K562 (cell line): Measurements from ENCODE around the gene NF2. TPM values are rescaled to one million over a fixed set of nuclear protein-coding genes. Genes with fewer than 3 reads are reported as not detected.

Source experiments
- ATAC-seq: fragments of 200-7000 bp; cut with Tn5 transposase; 3 replicates; pipeline ENCODE4 v1.9.1; 2020; ENCODE audit warnings: moderate library complexity
- BruUV-seq: library from RNA; stranded (reverse); fragments of 400-500 nt; replicated peaks from 2 replicates; lab custom pipeline; 2021; lab: Mats Ljungman, UMichigan
- CTCF ChIA-PET: fragments of 300-600 bp; formaldehyde crosslinking; extraction: SDS; loops from one replicate; lab custom pipeline; 2021; ENCODE audit warnings: low intra/inter-chr PET ratio; lab: Yijun Ruan, JAX
- POLR2A ChIA-PET: fragments of 300-600, 350-650 bp; sonication (Branson Sonifier 250); formaldehyde crosslinking; extraction: SDS; loops from one replicate; lab custom pipeline; 2021; ENCODE audit warnings: antibody characterized with exemption, inconsistent platforms; lab: Yijun Ruan, JAX
- DNase-seq, 4 experiments: peaks; one replicate each; pipeline versions ENCODE4 v3.0.0 to v3.0.0-alpha.2; 2011 to 2018; ENCODE audit warnings: low spot score in 3 of 4, mixed read lengths in 3 of 4; ENCODE audit errors: extremely low read depth in 1 of 4
- FAIRE-seq: peaks from 2 replicates; lab custom pipeline; 2011; peaks lifted over from hg19 to GRCh38; lab: Jason Lieb, UNC
- H2AFZ ChIP-seq: 2 replicates; pipeline ENCODE4 v1.6.0; 2011; ENCODE audit warnings: low read depth, low read length, control low read depth, inconsistent platforms
- H3K27ac ChIP-seq: fragments of 200-600 bp; 3 replicates; pipeline ENCODE4 v1.8.0; 2011; ENCODE audit warnings: low read depth, mild to moderate bottlenecking, control low read depth, inconsistent platforms, low read length, moderate library complexity, mixed read lengths; ENCODE audit errors: extremely low read depth
- H3K27me3 ChIP-seq, 2 experiments: fragments of 300-600 bp in 1 of 2; 2 replicates in 1 of 2; 3 replicates in 1 of 2; pipeline versions ENCODE4 v1.6.0 to v1.8.0; 2011; ENCODE audit warnings: inconsistent platforms in 2 of 2, low read length in 2 of 2, mild to moderate bottlenecking in 1 of 2, mixed read lengths in 1 of 2, moderate library complexity in 1 of 2; ENCODE audit not compliant: control insufficient read depth in 2 of 2, insufficient read depth in 2 of 2
- H3K36me3 ChIP-seq: fragments of 300-600 bp; 3 replicates; pipeline ENCODE4 v1.8.0; 2011; ENCODE audit warnings: mild to moderate bottlenecking, low read length, inconsistent platforms; ENCODE audit not compliant: control insufficient read depth, insufficient read depth
- H3K4me1 ChIP-seq, 2 experiments: fragments of 200-600 bp in 1 of 2; replicated peaks in 1 of 2; 2 replicates in 1 of 2; 3 replicates in 1 of 2; pipeline versions ENCODE4 v1.5.1 to v1.8.0; 2011; ENCODE audit warnings: inconsistent platforms in 2 of 2, low read length in 2 of 2, mild to moderate bottlenecking in 1 of 2, mixed read lengths in 1 of 2, moderate library complexity in 1 of 2; ENCODE audit not compliant: control insufficient read depth in 2 of 2, insufficient read depth in 2 of 2
- H3K4me2 ChIP-seq: 2 replicates; pipeline ENCODE4 v1.6.1; 2011; ENCODE audit warnings: low read length, control low read depth, inconsistent platforms, mixed read lengths; ENCODE audit not compliant: insufficient read depth
- H3K4me3 ChIP-seq: fragments of 200-600 bp; sonication (generic), shearing (Covaris generic); 2 replicates; pipeline ENCODE4 v1.5.1; 2016; ENCODE audit warnings: control low read depth, inconsistent platforms
- H3K79me2 ChIP-seq: fragments of 200-600 bp; 3 replicates; pipeline ENCODE4 v1.8.0; 2011; ENCODE audit warnings: low read length, inconsistent platforms; ENCODE audit not compliant: control insufficient read depth, insufficient read depth
- H3K9ac ChIP-seq, 2 experiments: 2 replicates each; pipeline versions ENCODE4 v1.6.0 to v1.6.1; 2011; ENCODE audit warnings: low read depth in 2 of 2, low read length in 2 of 2, control low read depth in 1 of 2, inconsistent platforms in 1 of 2, mild to moderate bottlenecking in 1 of 2, mixed read lengths in 1 of 2; ENCODE audit not compliant: insufficient read depth in 1 of 2
- H3K9me1 ChIP-seq: one replicate; pipeline ENCODE4 v1.6.0; 2011; ENCODE audit warnings: inconsistent platforms, mild to moderate bottlenecking, low read length, moderate library complexity; ENCODE audit not compliant: control insufficient read depth, insufficient read depth
- H3K9me3 ChIP-seq: replicated peaks from 2 replicates; pipeline ENCODE4 v1.5.1; 2011; ENCODE audit warnings: low read depth, low read length, inconsistent platforms; ENCODE audit not compliant: control insufficient read depth, insufficient read depth
- H4K20me1 ChIP-seq: replicated peaks from 2 replicates; pipeline ENCODE4 v1.6.1; 2011; ENCODE audit warnings: low read length, inconsistent platforms, mixed read lengths; ENCODE audit not compliant: control insufficient read depth, insufficient read depth
- CC2D1A ChIP-seq: fragments of 450-650 bp; IDR thresholded peaks from 2 replicates; pipeline ENCODE4 v1.6.1; 2017; ENCODE audit warnings: mild to moderate bottlenecking
- HNRNPH1 ChIP-seq: fragments of 200-400 bp; formaldehyde crosslinking; optimal IDR thresholded peaks from 2 replicates; pipeline ENCODE3; 2017; ENCODE audit warnings: low read depth, mild to moderate bottlenecking, low read length, moderate library complexity
- KAT2B ChIP-seq: IDR thresholded peaks from one replicate; pipeline ENCODE4 v1.6.1; 2012; ENCODE audit warnings: low read depth, mild to moderate bottlenecking, control low read depth, inconsistent platforms, low read length, moderate library complexity
- RAD21 ChIP-seq, 2 experiments: fragments of 250-450 bp in 1 of 2; fragments of 450-650 bp in 1 of 2; sonication (Bioruptor Pico) in 1 of 2; formaldehyde crosslinking in 1 of 2; IDR thresholded peaks in 1 of 2; conservative IDR thresholded peaks in 1 of 2; 2 replicates each; pipeline versions ENCODE4 v1.4.0 to v1.8.0; 2020 to 2022; ENCODE audit warnings: mild to moderate bottlenecking in 2 of 2, moderate library complexity in 1 of 2
- ZNF263 ChIP-seq: sonication (generic); formaldehyde crosslinking; IDR thresholded peaks from 2 replicates; pipeline ENCODE4 v1.8.0; 2022; ENCODE audit warnings: mild to moderate bottlenecking, missing genetic modification reagents, borderline replicate concordance
- ZNF644 ChIP-seq: fragments of 200-800 bp; sonication (Bioruptor generic); IDR thresholded peaks from 2 replicates; pipeline ENCODE4 v1.6.1; 2016; ENCODE audit warnings: low read depth, missing genetic modification characterization, missing compliant biosample characterization
- ZNF77 ChIP-seq: fragments of 250-450 bp; sonication (Bioruptor Pico); IDR thresholded peaks from 2 replicates; pipeline ENCODE4 v1.5.0; 2020
- ZNF780A ChIP-seq: fragments of 250-450 bp; sonication (Bioruptor Pico); IDR thresholded peaks from 2 replicates; pipeline ENCODE4 v1.5.0; 2021; ENCODE audit warnings: mild to moderate bottlenecking
- WGBS: fragments of 100-300 bp; shearing (Covaris generic); methylation state at CpG from one replicate; pipeline ENCODE4 v1.1.6; 2016; ENCODE audit warnings: low coverage, mixed read lengths; ENCODE audit not compliant: insufficient coverage; ENCODE audit errors: missing lambda C conversion rate; 5-methylcytosine and 5-hydroxymethylcytosine counted together
- in situ Hi-C: fragments of 300-500 bp; cut with MboI; formaldehyde crosslinking; loops from 4 replicates; pipeline ENCODE4 v1.15.0; 2018; ENCODE audit warnings: inconsistent platforms, mixed read lengths
- intact Hi-C: fragments of 100-400 bp; cut with micrococcal nuclease; formaldehyde crosslinking; loops from 2 replicates; pipeline ENCODE4 v1.14.2; 2022
- polyA plus RNA-seq, 8 experiments: library from polyadenylated mRNA; depleted of rRNA in 4 of 8; stranded (reverse) in 5 of 8; unstranded in 3 of 8; fragments of >200 nt; fragmentation: Nextera tagmentation in 2 of 8; fragmentation: Illumina TruSeq in 1 of 8; extraction: Ambion mirVana in 2 of 8; extraction: Trizol in 1 of 8; gene quantifications; 2 replicates each; pipeline versions ENCODE4 v1.2.1 to v1.2.3, GENCODE V29; 2011 to 2014; ENCODE audit warnings: inconsistent platforms in 1 of 8, missing spikeins in 1 of 8
- total RNA-seq, 7 experiments: library from RNA; depleted of rRNA in 6 of 7; stranded (reverse); fragments of >200 nt in 6 of 7; fragmentation: Illumina TruSeq in 2 of 7; extraction: Trizol in 2 of 7; gene quantifications; 2 replicates each; pipeline versions ENCODE4 v1.2.1 to v1.2.3, GENCODE V29; 2011 to 2021; ENCODE audit warnings: low replicate concordance in 1 of 7
- TF ChIP-seq, protein P1 (sequence below): sonication (generic); formaldehyde crosslinking; IDR thresholded peaks from 2 replicates; pipeline ENCODE4 v1.9.0; 2022; ENCODE audit warnings: mild to moderate bottlenecking, missing genetic modification reagents
- TF ChIP-seq, protein P2 (sequence below): sonication (generic); formaldehyde crosslinking; IDR thresholded peaks from 2 replicates; pipeline ENCODE4 v1.8.0; 2023; ENCODE audit warnings: mild to moderate bottlenecking, missing genetic modification reagents
- TF ChIP-seq, protein P3 (sequence below): sonication (generic); formaldehyde crosslinking; IDR thresholded peaks from 2 replicates; pipeline ENCODE4 v1.8.0; 2022; ENCODE audit warnings: mild to moderate bottlenecking, missing genetic modification reagents
- TF ChIP-seq, protein P4 (sequence below): sonication (generic); formaldehyde crosslinking; IDR thresholded peaks from 2 replicates; pipeline ENCODE4 v1.9.0; 2022; ENCODE audit warnings: mild to moderate bottlenecking, missing genetic modification reagents

NF2 gene
- total and polyA plus RNA-seq, 9 of the 15 experiments (the other 6 are each of a cell fraction or from before 2014, with no cell fraction given), result 2.2 to 32.5 (median 15.2) TPM

DNA sequence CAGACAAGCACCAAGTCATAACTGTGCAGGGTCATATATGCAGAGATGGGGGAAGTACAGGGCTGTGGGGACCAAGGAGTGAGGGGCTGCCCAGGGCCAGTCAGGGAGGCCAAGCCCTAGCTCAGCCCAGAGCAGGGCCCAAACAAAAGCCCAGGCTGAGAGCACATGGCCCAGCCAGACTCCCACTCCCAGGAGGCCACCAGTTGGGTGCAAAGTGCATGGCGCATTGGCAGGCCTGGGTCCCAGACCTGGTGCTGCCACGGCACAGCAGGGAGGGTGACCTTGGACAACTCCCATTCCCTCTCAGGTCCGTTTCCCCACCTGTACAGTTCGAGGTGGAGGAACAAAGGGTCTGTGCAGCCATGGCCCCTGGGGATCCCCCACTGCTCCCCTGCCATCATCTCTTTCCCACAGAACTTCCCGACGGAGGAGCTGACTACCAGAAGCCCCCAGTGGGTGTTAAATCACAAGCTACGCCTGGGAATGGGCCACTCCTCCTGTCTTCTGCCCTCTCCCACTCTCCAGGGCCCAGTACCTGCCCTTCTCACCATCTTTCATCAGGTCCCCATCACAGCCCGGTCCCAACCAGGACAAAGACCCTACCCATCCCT is 23.1 kb upstream of the NF2 start:
- DNase-seq (no peak), ATAC-seq (peak; percentile 55), FAIRE-seq (no peak)
- peak overlapping the region; percentile 86 for H3K4me2 ChIP-seq
- in situ Hi-C loops (no loop called here), intact Hi-C loops (no loop called here)
- H3K4me3 ChIP-seq, result peak overlapping the region; percentile 79
- ChIA-PET POLR2A (interaction anchor here (0.6 kb wide), 1 partner anchor 59 kb away, joined by 4 read pairs; no protein-coding TSS in a partner anchor), CTCF (no interaction called here)
- peaks cover 14% of the 10 kb centered on the region for H3K79me2 ChIP-seq
- H4K20me1 ChIP-seq, result no peaks in the 10 kb centered on the region
- H3K9me3 ChIP-seq, result no peaks in the 10 kb centered on the region
- peak overlapping the region; percentile 73 to 95 for H3K9ac ChIP-seq
- H3K4me1 ChIP-seq, result peaks cover 6 to 15% of the 10 kb centered on the region in 2 experiments; a peak in 3 of 5 replicates
- H3K36me3 ChIP-seq, result peaks cover 7% of the 10 kb centered on the region; the same call in 1 of the 3 replicates
- H2AFZ ChIP-seq, result peak overlapping the region; percentile 47; the same call in 1 of the 2 replicates
- TSS peak; percentile 81 for BruUV-seq
- no peaks in the 10 kb centered on the region for H3K9me1 ChIP-seq
- no peaks in the 10 kb centered on the region for H3K27me3 ChIP-seq
- whole genome bisulfite sequencing, result 5% methylated on average over 6 of the region's 8 CpGs
- H3K27ac ChIP-seq, result peak overlapping the region; percentile 59
- TF ChIP-seq ZNF780A (no peak), ZNF644 (no peak), KAT2B (no peak), ZNF263 (CRISPR knock-in tag) (no peak), CC2D1A (no peak), ZNF77 (CRISPR knock-in tag) (no peak), HNRNPH1 (no peak), RAD21 (CRISPR knock-in tag; conservative IDR thresholded peaks at IDR 0.05 in 1 of 2, IDR thresholded peaks at IDR 0.05 in 1 of 2) (no peak)
- TF ChIP-seq, protein P1, sequence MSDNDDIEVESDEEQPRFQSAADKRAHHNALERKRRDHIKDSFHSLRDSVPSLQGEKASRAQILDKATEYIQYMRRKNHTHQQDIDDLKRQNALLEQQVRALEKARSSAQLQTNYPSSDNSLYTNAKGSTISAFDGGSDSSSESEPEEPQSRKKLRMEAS (CRISPR knock-in tag), result peak; percentile 72
- TF ChIP-seq, protein P2, sequence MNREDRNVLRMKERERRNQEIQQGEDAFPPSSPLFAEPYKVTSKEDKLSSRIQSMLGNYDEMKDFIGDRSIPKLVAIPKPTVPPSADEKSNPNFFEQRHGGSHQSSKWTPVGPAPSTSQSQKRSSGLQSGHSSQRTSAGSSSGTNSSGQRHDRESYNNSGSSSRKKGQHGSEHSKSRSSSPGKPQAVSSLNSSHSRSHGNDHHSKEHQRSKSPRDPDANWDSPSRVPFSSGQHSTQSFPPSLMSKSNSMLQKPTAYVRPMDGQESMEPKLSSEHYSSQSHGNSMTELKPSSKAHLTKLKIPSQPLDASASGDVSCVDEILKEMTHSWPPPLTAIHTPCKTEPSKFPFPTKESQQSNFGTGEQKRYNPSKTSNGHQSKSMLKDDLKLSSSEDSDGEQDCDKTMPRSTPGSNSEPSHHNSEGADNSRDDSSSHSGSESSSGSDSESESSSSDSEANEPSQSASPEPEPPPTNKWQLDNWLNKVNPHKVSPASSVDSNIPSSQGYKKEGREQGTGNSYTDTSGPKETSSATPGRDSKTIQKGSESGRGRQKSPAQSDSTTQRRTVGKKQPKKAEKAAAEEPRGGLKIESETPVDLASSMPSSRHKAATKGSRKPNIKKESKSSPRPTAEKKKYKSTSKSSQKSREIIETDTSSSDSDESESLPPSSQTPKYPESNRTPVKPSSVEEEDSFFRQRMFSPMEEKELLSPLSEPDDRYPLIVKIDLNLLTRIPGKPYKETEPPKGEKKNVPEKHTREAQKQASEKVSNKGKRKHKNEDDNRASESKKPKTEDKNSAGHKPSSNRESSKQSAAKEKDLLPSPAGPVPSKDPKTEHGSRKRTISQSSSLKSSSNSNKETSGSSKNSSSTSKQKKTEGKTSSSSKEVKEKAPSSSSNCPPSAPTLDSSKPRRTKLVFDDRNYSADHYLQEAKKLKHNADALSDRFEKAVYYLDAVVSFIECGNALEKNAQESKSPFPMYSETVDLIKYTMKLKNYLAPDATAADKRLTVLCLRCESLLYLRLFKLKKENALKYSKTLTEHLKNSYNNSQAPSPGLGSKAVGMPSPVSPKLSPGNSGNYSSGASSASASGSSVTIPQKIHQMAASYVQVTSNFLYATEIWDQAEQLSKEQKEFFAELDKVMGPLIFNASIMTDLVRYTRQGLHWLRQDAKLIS (CRISPR knock-in tag), result no peak
- TF ChIP-seq, protein P3, sequence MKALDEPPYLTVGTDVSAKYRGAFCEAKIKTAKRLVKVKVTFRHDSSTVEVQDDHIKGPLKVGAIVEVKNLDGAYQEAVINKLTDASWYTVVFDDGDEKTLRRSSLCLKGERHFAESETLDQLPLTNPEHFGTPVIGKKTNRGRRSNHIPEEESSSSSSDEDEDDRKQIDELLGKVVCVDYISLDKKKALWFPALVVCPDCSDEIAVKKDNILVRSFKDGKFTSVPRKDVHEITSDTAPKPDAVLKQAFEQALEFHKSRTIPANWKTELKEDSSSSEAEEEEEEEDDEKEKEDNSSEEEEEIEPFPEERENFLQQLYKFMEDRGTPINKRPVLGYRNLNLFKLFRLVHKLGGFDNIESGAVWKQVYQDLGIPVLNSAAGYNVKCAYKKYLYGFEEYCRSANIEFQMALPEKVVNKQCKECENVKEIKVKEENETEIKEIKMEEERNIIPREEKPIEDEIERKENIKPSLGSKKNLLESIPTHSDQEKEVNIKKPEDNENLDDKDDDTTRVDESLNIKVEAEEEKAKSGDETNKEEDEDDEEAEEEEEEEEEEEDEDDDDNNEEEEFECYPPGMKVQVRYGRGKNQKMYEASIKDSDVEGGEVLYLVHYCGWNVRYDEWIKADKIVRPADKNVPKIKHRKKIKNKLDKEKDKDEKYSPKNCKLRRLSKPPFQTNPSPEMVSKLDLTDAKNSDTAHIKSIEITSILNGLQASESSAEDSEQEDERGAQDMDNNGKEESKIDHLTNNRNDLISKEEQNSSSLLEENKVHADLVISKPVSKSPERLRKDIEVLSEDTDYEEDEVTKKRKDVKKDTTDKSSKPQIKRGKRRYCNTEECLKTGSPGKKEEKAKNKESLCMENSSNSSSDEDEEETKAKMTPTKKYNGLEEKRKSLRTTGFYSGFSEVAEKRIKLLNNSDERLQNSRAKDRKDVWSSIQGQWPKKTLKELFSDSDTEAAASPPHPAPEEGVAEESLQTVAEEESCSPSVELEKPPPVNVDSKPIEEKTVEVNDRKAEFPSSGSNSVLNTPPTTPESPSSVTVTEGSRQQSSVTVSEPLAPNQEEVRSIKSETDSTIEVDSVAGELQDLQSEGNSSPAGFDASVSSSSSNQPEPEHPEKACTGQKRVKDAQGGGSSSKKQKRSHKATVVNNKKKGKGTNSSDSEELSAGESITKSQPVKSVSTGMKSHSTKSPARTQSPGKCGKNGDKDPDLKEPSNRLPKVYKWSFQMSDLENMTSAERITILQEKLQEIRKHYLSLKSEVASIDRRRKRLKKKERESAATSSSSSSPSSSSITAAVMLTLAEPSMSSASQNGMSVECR (CRISPR knock-in tag), result no peak
- TF ChIP-seq, protein P4, sequence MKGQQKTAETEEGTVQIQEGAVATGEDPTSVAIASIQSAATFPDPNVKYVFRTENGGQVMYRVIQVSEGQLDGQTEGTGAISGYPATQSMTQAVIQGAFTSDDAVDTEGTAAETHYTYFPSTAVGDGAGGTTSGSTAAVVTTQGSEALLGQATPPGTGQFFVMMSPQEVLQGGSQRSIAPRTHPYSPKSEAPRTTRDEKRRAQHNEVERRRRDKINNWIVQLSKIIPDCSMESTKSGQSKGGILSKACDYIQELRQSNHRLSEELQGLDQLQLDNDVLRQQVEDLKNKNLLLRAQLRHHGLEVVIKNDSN, result no peak
